PFSK-1 (cell line): ENCODE data around the gene PITPNM3.

Experiments used
- POLR2AphosphoS5 ChIP-seq: IDR thresholded peaks from 2 replicates; pipeline ENCODE4 v1.6.1; 2012; ENCODE audit warnings: low read depth, mild to moderate bottlenecking, control low read depth, low read length, moderate library complexity
- TAF1 ChIP-seq: IDR thresholded peaks from 2 replicates; pipeline ENCODE4 v1.6.1; 2012; ENCODE audit warnings: low read length, control low read depth, borderline replicate concordance; ENCODE audit not compliant: insufficient read depth

DNA sequence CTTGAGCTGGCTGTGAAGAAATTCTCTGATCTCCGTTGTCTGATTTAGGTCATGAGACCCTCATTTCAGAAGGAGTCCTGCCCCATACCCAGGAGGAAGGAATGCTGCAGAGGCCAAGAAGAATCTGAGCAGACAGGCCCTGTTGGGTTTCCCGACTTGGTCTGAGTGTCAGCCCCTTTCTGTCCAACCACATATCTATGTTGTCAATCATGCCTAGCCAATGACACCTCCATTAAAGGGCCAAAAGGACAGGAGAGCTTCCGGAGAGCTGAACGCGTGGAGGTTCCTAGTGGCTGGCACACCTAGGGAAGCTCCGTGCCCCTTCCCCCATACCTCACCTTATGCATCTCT, 74.3 kb downstream of the PITPNM3 start:
- no peak for TF ChIP-seq POLR2AphosphoS5
- no peak for TF ChIP-seq TAF1
